Suppressor macrophage treated with lipopolysaccharide for 1 hour (primary cell): Measurements from ENCODE around the gene PPIF.

Source experiments
- DNase-seq, 3 donors: peaks; one replicate each; pipeline ENCODE4 v3.0.0-alpha.2; 2020 to 2022

The PPIF gene

GRCh38 chr10:79347226-79347893, at the start of gene PPIF:
TSS of gene PPIF (plus strand) at chr10:79347469. CDS start at chr10:79347549, 80 bp downstream.
- DNase-seq = peak; percentile 94 to 99 (median 97)

GRCh38 chr10:79298403-79299244, 48.6 kb upstream of the PPIF start:
- peak; percentile 89 to 93 (median 92) for DNase-seq

DNA sequence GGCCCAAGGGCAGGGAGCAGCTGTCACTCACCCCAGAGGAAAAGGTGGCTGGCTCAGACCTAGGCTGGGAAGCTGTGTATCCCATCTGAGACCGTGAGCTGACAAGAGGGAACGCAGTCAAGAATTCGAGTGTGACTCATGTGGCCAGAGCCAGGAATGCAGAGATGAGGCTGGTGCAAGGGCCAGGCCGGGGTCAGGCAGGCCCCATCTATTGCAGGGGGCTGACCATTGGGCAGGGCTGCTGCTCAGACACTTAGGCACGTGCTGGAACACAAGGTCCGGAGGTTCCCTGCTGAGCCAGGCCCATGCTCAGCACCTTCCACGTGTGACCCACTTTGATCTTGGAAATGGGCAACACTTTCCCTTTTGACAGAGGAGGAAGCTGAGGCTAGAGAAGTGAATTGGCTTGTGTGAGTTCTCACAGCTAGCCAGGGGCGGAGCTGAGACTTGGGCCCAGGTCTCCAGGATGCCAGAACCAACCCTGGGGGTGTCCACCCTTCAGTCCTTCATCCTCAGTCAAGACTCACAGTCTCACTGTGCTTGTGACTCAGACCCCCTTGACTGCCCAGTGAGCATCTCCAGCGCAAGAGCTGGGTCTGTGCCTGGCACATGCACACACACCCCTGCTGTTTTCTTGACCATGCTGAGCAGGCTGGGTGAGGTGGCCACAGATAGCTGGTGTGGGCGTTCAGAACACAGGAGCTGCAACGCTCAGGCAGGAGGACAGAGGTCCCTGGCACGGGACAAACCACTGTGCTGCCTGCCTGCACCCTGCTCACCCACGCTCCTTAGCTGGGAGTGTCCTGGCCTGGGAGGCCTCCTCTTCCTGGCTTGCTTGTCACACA, 47.6 kb upstream of the PPIF start:
- DNase-seq = peak in 1 of 3 donors; percentile 35

DNA sequence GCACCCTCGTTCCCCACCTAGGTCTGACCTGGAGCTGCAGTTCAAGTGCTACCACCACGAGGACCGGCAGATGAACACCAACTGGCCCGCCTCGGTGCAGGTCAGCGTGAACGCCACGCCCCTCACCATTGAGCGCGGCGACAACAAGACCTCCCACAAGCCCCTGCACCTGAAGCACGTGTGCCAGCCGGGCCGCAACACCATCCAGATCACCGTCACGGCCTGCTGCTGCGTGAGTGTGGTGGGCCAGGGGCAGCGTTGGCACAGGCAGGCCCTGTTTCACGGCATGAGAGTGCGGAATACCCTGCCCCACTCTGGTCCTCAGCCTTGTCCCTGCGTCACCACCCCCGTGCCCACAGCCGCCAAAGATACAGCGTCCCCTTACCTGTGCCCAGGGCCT, 46.6 kb upstream of the PPIF start:
- no peak for DNase-seq

GRCh38 chr10:79301754-79302530, 45.3 kb upstream of the PPIF start:
- DNase-seq = no peak

DNA sequence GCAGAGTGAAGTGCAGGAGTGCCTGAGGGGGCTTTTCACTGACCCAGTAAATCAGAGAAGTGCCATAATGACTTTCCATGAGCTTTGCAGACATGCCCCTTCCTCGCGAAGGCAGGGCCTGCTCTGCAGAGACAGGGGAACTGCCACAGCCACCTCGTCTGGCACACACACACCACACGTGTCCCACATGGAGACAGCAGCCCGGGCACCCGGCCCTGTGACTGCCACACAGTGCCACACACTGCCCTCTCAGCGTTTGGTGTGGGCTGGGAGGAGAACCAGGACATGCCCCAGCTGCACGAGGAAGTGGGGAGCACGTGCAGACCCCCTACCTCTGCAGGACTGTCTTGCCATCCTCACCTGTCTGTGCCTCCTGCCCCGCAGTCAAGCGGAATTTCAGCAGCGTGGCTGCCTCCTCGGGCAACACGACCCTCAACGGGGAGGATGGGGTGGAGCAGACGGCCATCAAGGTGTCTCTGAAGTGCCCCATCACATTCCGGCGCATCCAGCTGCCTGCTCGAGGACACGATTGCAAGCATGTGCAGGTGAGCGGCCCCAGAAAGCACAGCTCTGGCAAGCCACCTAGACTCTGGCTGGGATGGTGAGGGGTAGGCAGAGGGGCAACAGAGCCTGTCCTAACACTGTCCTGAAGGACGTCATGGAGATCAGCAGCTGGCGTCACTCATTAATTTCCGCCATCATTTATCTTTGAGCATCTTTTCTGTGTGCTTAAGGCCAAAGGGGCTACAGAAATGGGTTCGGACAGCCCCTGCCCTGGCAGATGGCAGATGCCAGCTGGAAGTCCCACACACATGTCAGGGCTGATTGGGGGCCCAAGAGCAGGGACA, 43.4 kb upstream of the PPIF start:
- no peak for DNase-seq

DNA sequence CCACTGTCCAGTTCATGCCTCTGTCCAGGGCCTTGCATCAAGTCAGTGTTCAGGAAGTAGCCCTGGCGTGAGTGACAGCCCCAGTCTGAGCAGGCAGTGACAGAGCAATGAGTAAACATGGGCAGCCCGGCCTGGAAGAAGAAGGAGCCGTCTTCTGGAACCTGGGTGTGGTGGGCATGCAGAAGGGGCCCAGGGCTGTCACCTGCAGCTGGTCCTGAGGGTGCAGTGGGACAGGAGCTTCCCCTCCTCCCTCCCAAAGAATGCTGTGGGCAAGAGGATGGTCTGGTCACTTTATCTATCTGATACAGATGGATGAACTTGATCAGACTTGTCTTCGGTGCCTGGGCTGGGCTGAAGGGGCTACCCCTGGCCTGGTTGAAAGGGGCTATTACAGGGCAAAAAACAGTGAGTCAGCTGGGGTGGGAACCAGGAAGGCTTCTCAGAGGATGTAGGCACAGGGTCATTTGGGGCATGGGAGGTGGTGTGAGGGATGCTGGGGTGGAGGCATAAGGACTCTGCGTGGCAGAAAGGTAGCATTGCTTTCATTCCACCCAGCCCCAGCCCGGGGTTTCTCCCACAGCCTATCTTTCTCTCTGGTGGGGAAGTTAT, 42.7 kb upstream of the PPIF start:
- DNase-seq = no peak

DNA sequence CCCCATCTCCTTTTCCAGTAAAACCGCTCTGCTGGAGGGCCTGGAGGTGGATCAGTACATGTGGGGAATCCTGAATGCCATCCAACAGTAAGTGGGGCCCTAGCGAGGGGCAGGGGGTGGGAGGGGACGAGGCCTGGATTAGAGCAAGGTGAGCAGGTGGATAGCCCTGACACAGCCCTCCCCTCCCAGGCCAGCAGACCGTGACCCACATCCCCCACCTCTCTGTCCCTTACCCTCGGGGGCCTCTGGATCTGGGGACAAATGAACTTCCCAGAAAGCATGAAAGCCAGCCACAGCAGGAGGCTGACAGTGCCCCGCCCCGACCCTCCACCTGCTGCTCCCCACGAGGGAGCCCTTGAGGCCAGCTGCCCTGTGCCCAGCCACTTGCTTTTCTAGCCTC, 41.8 kb upstream of the PPIF start:
- no peak for DNase-seq

GRCh38 chr10:79305988-79306387, 41.3 kb upstream of the PPIF start:
- no peak for DNase-seq

- no peak for DNase-seq
Measured at GRCh38 chr10:79306644-79307220, 40.5 kb upstream of the PPIF start.

- DNase-seq = no peak
Measured at GRCh38 chr10:79308016-79308415, 39.3 kb upstream of the PPIF start.

- DNase-seq = no peak
Measured at GRCh38 chr10:79308969-79309665, 38.2 kb upstream of the PPIF start.

- no peak for DNase-seq
Measured at GRCh38 chr10:79310200-79310865, 36.9 kb upstream of the PPIF start.

GRCh38 chr10:79310911-79311573, 36.2 kb upstream of the PPIF start:
- DNase-seq = no peak

- no peak for DNase-seq
Measured at GRCh38 chr10:79311581-79312407, 35.5 kb upstream of the PPIF start.

DNA sequence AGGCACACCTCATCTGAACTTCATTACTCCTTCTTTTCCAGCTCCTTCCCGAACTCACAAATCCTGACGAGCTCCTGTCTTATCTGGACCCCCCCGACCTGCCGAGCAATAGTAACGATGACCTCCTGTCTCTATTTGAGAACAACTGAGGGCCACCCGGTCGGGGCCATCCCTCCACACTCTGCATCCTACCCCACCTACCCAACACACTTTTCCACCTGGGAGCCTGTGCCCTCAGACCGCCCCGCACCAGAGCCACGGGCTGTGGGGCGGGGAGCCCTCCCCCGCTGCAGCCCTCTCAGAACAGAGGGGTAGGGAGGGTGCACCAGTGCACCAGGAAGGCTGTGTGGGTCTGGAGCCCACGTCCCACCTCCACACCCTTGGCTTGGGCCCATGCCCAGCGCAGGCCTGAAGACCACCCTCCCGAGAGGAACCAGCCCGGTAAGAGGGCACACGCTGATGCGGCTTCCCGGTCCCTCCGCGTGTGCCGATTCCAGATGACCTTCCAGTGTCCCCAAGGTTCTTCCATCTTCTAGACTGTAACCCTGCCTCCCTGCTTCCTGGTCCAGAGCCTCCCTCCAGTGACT, 34.6 kb upstream of the PPIF start:
- no peak for DNase-seq

- DNase-seq = no peak
Measured at GRCh38 chr10:79313320-79313719, 33.9 kb upstream of the PPIF start.
